ENCODE measurements around the gene ACAP2. TPM values are rescaled to one million over a fixed set of nuclear protein-coding genes. Genes with fewer than 3 reads are reported as not detected.

Gene ACAP2
- total and polyA plus RNA-seq, 12 donors: 4.3 to 26.7 (median 15.0) TPM

DNA sequence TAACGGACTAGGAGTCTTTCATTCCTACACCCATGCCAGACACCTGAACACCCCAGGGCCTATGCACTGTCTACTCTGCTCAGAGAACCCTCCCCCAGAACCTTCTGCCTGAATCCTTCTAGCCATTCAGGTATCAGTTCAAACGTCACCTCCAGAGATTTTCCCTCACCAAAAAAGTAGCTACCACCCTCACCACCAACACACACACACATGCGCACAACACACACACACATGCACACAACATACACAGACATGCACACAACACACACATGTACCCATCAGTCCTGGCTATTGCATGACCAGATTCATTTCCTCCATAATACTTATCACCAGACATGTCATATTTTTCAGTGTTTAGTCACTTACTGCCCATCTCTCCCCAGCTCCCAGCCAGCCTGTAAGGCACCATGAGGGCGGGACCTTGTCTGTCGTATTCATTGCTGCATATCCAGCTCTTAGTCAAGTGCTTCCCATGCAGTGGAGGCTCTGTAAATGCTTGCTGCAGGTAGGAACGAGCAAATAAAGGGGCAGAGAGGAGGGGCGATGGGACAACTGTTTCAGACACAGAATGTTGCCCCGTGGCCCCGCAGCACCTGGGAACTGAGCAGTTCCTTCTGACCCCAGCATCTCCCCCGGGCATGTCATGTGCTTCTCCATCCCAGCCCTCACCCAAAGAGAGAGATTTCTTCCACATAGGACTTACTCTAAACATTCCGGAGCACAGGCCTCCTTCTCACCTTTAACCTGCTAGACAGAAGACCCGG lies 201.0 kb downstream of the ACAP2 start:
- H3K36me3 ChIP-seq: peaks cover 0 to 4% (median 0%) of the 10 kb centered on the region in 9 donors
- peaks cover 0 to 31% (median 20%) of the 10 kb centered on the region in 9 donors for H3K4me1 ChIP-seq
- no peak for ATAC-seq
- no peak overlapping the region for H3K27ac ChIP-seq
- DNase-seq: peak in 1 of 2 donors; percentile 2
- H3K9me3 ChIP-seq: peaks cover 0 to 5% (median 0%) of the 10 kb centered on the region in 11 donors
- H3K4me3 ChIP-seq: no peak overlapping the region
- TF ChIP-seq, protein P1, sequence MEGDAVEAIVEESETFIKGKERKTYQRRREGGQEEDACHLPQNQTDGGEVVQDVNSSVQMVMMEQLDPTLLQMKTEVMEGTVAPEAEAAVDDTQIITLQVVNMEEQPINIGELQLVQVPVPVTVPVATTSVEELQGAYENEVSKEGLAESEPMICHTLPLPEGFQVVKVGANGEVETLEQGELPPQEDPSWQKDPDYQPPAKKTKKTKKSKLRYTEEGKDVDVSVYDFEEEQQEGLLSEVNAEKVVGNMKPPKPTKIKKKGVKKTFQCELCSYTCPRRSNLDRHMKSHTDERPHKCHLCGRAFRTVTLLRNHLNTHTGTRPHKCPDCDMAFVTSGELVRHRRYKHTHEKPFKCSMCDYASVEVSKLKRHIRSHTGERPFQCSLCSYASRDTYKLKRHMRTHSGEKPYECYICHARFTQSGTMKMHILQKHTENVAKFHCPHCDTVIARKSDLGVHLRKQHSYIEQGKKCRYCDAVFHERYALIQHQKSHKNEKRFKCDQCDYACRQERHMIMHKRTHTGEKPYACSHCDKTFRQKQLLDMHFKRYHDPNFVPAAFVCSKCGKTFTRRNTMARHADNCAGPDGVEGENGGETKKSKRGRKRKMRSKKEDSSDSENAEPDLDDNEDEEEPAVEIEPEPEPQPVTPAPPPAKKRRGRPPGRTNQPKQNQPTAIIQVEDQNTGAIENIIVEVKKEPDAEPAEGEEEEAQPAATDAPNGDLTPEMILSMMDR (IDR thresholded peaks at IDR 0.05): no peak
- intact Hi-C loops (cut with DNase I): no loop called here
- no peaks in the 10 kb centered on the region for H3K27me3 ChIP-seq
- WGBS, 2 donors: 95 to 96% methylated on average over 12 of the region's 12 CpGs

- H3K4me3 ChIP-seq: no peak overlapping the region
- no peak overlapping the region for H3K27ac ChIP-seq
- H3K27me3 ChIP-seq: no peaks in the 10 kb centered on the region
- TF ChIP-seq, protein P1 (IDR thresholded peaks at IDR 0.05): no peak
- H3K4me1 ChIP-seq: peaks cover 0 to 31% (median 20%) of the 10 kb centered on the region in 9 donors
- DNase-seq (peak in 1 of 2 donors; percentile 3), ATAC-seq (no peak)
- H3K36me3 ChIP-seq: peaks cover 0 to under 1% (median 0%) of the 10 kb centered on the region in 9 donors
- 81 to 83% methylated on average over 6 of the region's 6 CpGs for WGBS, 2 donors
- H3K9me3 ChIP-seq: peaks cover 0 to 10% (median 0%) of the 10 kb centered on the region in 11 donors
- intact Hi-C loops (cut with DNase I): no loop called here
Observed at GRCh38 chr3:195240939-195241338, 201.9 kb downstream of the ACAP2 start.

- Histone ChIP-seq H3K27me3 (no peaks in the 10 kb centered on the region), H3K4me1 (peaks cover 0 to 31% (median 20%) of the 10 kb centered on the region in 9 donors), H3K4me3 (no peak overlapping the region), H3K27ac (peak overlapping the region in 6 of 10 donors; percentile 1 to 37 (median 6)), H3K9me3 (peaks cover 0 to 10% (median 0%) of the 10 kb centered on the region in 11 donors), H3K36me3 (no peaks in the 10 kb centered on the region)
- whole genome bisulfite sequencing, 2 donors: 49 to 51% methylated on average over 15 of the region's 15 CpGs
- peak; percentile 42 to 53 for DNase-seq
- peak in 7 of 8 donors; percentile 21 to 81 (median 56) for ATAC-seq
- TF ChIP-seq, protein P1 (IDR thresholded peaks at IDR 0.05): no peak
- intact Hi-C loops (cut with DNase I): no loop called here
Observed at GRCh38 chr3:195240171-195240701, 202.6 kb downstream of the ACAP2 start.

GRCh38 chr3:195239121-195239520 lies 203.7 kb downstream of the ACAP2 start:
- Histone ChIP-seq H3K36me3 (no peaks in the 10 kb centered on the region), H3K27ac (peak overlapping the region in 4 of 10 donors; percentile 20 to 64 (median 56)), H3K4me1 (peaks cover 0 to 31% (median 20%) of the 10 kb centered on the region in 9 donors), H3K4me3 (no peak overlapping the region), H3K9me3 (peaks cover 0 to 10% (median 0%) of the 10 kb centered on the region in 11 donors), H3K27me3 (no peaks in the 10 kb centered on the region)
- DNase-seq: no peak
- 82 to 88% methylated on average over 3 of the region's 3 CpGs for WGBS, 2 donors
- peak in 1 of 8 donors; percentile 3 for ATAC-seq
- intact Hi-C loops (cut with DNase I): loop anchor here in 1 of 10 donors (5.0 to 10.0 kb wide), 2 partner anchors 42 to 64 kb away; no protein-coding TSS in a partner anchor
- TF ChIP-seq, protein P1 (IDR thresholded peaks at IDR 0.05): no peak

Data from heart right ventricle (tissue), 16 donors.